ENCODE results near the gene DCUN1D2.
"Not testable (repeated sequence)": the region's sequence is repeated elsewhere in the genome, so short reads cannot be mapped to it uniquely, and the experiment has no call there.

The DCUN1D2 gene

DNA sequence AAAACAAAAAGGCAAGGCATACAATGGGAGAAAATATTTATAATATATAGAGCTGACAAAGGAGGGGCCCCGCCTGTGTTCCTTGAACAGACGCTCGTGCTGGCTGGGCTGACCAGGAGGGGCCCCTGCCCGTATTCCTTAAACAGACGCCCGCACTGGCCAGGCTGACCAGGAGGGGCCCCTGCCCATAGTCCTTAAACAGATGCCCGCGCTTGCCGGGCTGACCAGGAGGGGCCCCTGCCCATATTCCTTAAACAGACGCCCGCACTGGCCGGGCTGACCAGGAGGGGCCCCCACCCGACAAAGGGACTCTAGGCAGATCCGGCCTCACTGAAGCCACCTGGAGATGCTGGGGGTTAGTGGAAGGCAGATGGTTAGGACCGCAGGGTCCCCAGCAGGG is 46.5 kb downstream of the DCUN1D2 start:
- DNase-seq, result no peak

- no peak for DNase-seq
Measured at GRCh38 chr13:113442985-113443362, 47.5 kb downstream of the DCUN1D2 start.

GRCh38 chr13:113442354-113442984 is 48.0 kb downstream of the DCUN1D2 start:
- no peak for DNase-seq

- no peak for DNase-seq
Measured at GRCh38 chr13:113441661-113442060, 48.9 kb downstream of the DCUN1D2 start.

DNA sequence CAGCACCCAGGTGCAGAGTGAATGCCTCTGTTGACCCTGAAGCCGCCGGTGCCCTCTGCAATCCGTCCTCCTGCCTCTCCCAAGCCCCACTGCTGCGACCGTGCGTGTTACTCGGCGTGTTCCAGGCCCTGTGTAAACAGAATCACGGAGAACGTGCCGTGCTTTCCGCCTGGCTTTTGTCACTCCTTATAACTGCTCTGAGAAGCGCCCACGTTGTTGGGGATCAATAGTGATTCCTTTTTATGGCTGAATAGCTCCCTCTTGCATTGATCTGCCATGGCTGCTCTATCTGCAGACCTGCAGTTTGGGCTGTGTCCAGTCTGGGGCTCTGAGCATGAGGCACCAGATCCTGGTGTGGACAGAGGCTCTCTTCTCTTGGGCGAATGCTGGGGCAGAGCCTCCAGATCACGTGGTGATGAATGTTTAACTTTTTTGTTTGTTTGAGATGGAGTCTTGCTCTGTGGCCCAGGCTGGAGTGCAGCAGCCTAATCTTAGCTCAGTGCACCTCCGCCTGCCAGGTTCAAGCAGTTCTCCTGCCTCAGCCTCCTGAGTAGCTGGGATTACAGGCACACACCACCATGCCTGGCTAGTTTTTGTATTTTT is 53.0 kb downstream of the DCUN1D2 start:
- no peak for DNase-seq

DNA sequence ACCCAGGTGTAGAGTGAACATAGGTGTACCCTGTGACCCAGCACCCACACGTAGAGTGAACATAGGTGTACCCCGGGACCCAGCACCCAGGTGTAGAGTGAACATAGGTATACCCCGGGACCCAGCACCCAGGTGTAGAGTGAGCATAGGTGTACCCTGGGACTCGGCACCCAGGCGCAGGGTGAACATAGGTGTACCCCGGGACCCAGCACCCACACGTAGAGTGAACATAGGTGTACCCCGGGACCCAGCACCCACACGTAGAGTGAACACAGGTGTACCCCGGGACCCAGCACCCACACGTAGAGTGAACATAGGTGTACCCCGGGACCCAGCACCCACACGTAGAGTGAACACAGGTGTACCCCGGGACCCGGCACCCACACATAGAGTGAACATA is 53.6 kb downstream of the DCUN1D2 start:
- DNase-seq, result not testable (repeated sequence)

GRCh38 chr13:113435907-113436306 is 54.6 kb downstream of the DCUN1D2 start:
- DNase-seq, result not testable (repeated sequence)

DNA sequence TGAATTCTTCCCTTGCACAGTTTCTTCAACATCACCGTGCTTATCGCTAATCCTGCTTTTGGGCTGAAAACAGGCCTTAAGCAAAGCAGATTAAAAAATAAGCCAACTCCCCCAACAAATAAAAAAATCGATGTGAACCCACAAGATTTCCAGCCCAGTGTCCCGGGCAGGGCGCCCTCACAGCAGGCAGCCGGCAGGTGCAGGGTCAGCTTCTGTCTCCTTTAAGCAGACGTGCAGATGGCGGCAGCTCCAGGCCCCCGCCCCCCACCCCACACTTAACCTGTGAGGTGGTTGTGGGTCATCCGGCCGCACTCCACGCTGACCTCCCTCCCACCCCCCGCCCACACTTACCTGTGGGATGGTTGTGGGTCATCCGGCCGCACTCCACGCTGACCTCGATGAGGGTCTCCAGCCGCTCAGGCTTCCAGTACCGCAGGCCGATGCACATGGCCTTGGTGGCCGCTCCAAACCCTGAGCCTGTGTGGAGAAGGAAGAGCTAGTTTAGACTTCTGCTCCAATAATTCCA is 57.1 kb downstream of the DCUN1D2 start:
- no peak for DNase-seq

- no peak for DNase-seq
Measured at GRCh38 chr13:113432506-113433270, 57.8 kb downstream of the DCUN1D2 start.

DNA sequence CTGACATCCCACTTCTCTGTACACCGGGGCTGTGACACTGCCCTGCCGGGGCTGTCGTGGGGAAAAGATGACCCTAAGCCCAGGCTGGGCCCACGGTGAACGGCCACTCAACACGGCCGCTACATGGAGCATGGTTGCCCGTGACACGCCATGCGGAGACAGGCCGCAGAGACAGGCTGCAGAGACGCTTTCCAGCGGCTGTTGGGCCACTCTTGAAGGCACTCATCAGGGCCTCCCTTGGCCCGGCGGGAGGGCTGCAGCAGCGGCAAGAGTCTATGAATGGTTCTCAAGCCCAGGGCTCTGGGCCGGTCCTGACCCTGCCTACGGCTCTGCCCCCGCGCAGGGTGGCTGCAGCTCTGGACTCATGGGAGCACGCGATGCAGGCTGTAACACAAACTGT is 59.3 kb downstream of the DCUN1D2 start:
- DNase-seq, result no peak

- DNase-seq, result no peak
Measured at GRCh38 chr13:113430378-113431110, 60.0 kb downstream of the DCUN1D2 start.

- DNase-seq, result no peak
Measured at GRCh38 chr13:113429608-113429985, 60.9 kb downstream of the DCUN1D2 start.

- DNase-seq, result no peak
Measured at GRCh38 chr13:113428871-113429607, 61.5 kb downstream of the DCUN1D2 start.

- no peak for DNase-seq
Measured at GRCh38 chr13:113428469-113428865, 62.0 kb downstream of the DCUN1D2 start.

GRCh38 chr13:113427562-113428468 is 62.7 kb downstream of the DCUN1D2 start:
- no peak for DNase-seq

GRCh38 chr13:113426591-113426986 is 63.9 kb downstream of the DCUN1D2 start:
- DNase-seq, result no peak

DNA sequence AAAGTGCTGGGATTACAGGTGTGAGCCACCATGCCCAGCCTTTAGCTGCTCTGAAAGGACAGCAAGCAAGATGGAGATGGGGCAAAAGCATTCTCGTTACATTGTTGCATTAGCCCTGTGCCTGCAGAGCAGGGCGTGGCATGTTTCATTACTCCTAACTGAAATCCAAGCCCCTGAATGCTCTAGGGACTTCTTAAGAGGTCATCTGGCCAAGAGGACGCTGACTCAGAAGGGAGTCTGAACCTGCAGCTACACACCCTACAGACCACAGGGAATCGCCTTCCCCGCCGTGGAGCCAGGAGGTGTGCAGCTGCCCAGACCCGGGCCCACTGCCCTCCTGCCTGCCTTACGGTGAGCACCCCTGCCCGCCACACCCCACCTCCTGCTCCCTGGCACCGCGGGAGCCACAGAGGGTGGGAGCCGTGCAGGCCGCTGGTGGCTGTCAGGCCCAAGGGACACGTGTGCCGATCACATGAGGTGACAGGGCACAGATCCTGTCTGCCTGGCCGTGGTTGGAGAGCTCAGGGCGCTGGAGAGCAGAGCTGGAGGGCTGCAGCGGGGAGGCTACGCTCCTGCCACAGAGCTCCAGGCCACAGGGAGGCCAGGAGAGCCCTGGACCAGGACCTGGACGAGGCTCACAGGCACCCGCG is 64.4 kb downstream of the DCUN1D2 start:
- DNase-seq, result no peak

- no peak for DNase-seq
Measured at GRCh38 chr13:113423520-113424163, 66.9 kb downstream of the DCUN1D2 start.

DNA sequence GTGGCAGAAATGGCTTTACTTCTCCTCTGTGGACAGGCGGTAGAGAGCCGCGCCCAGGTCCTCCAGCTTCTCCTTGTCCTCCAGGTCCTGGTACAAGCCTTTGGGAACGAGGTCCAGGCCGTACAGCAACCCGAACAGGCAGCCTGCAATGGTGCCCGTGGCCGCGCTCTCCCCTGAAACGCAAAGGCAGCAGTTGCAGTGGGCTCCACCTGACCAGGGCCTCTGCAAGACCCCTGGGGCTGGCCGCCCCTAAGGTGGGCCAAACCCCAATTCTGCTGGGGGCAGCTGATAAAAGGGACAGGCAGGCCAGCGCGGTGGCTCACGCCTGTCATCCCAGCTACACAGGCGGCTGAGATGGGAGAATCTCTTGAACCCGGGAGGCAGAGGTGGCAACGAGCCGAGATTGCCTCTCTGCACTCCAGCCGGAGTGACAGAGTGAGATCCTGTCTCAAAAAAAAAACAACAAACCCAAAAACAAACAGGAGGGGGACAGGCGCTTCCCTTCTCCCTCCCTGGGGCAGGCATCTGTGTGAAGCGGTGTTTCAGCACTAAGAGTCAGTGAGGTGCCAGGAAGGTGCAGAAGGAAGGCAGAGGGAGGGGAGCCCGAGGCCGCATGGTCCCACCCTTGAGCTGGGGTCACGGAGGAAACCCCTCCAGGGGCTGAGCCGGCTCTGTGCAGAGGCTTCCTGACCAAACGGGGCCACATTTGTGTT is 67.5 kb downstream of the DCUN1D2 start:
- no peak for DNase-seq
